Astrocyte (in vitro differentiated cells and primary cell): ENCODE data around the gene NUAK2. TPM values are rescaled to one million over a fixed set of nuclear protein-coding genes. Genes with fewer than 3 reads are reported as not detected.
A peak's percentile ranks its signal among the peaks of the same experiment; 100 is the strongest.

ENCODE experiments used
- DNase-seq: peaks from one replicate; pipeline ENCODE4 v3.0.0-alpha.2; 2010; ENCODE audit warnings: low read depth
- FAIRE-seq: peaks from 2 replicates; lab custom pipeline; 2011; peaks lifted over from hg19 to GRCh38; lab: Jason Lieb, UNC
- H2AFZ ChIP-seq: 2 replicates; pipeline ENCODE4 v1.6.0; 2012; ENCODE audit warnings: low read depth, low read length, inconsistent platforms
- H3K27ac ChIP-seq: 2 replicates; pipeline ENCODE4 v1.5.1; 2011; ENCODE audit warnings: low read depth, low read length, inconsistent platforms
- H3K27me3 ChIP-seq: 2 replicates; pipeline ENCODE4 v1.6.0; 2011; ENCODE audit warnings: low read length, inconsistent platforms; ENCODE audit not compliant: insufficient read depth
- H3K36me3 ChIP-seq: 2 replicates; pipeline ENCODE4 v1.5.1; 2011; ENCODE audit warnings: low read length, inconsistent platforms; ENCODE audit not compliant: insufficient read depth
- H3K4me1 ChIP-seq: 2 replicates; pipeline ENCODE4 v1.5.1; 2011; ENCODE audit warnings: low read length, inconsistent platforms; ENCODE audit not compliant: insufficient read depth
- H3K4me2 ChIP-seq: 2 replicates; pipeline ENCODE4 v1.6.0; 2012; ENCODE audit warnings: low read length, inconsistent platforms
- H3K4me3 ChIP-seq: 2 replicates; pipeline ENCODE4 v1.5.1; 2011; ENCODE audit warnings: low read depth, mild to moderate bottlenecking, low read length, inconsistent platforms; ENCODE audit not compliant: insufficient read depth
- H3K79me2 ChIP-seq: 2 replicates; pipeline ENCODE4 v1.6.0; 2012; ENCODE audit warnings: mild to moderate bottlenecking, low read length, inconsistent platforms; ENCODE audit not compliant: insufficient read depth
- H3K9ac ChIP-seq: 2 replicates; pipeline ENCODE4 v1.6.0; 2012; ENCODE audit warnings: mild to moderate bottlenecking, low read length, inconsistent platforms
- H3K9me3 ChIP-seq: 2 replicates; pipeline ENCODE4 v1.5.1; 2012; ENCODE audit warnings: low read depth, mild to moderate bottlenecking, low read length, inconsistent platforms; ENCODE audit not compliant: insufficient read depth
- H4K20me1 ChIP-seq: 2 replicates; pipeline ENCODE4 v1.6.0; 2012; ENCODE audit warnings: low read length, inconsistent platforms; ENCODE audit not compliant: insufficient read depth
- H3K27ac Mint-ChIP-seq: one replicate; pipeline ENCODE4 v1.8.0; 2021; ENCODE audit warnings: mild to moderate bottlenecking, mixed read lengths; ENCODE audit not compliant: unreplicated experiment
- H3K27me3 Mint-ChIP-seq: one replicate; pipeline ENCODE4 v1.8.0; 2021; ENCODE audit warnings: low read depth, mixed read lengths; ENCODE audit not compliant: unreplicated experiment
- H3K36me3 Mint-ChIP-seq: one replicate; pipeline ENCODE4 v1.8.0; 2021; ENCODE audit warnings: low read depth, mixed read lengths; ENCODE audit not compliant: unreplicated experiment
- H3K4me1 Mint-ChIP-seq: one replicate; pipeline ENCODE4 v1.8.0; 2021; ENCODE audit warnings: low read depth, mixed read lengths; ENCODE audit not compliant: unreplicated experiment
- H3K4me3 Mint-ChIP-seq: one replicate; pipeline ENCODE4 v1.8.0; 2021; ENCODE audit warnings: mild to moderate bottlenecking, moderate library complexity, mixed read lengths; ENCODE audit not compliant: unreplicated experiment
- H3K9me3 Mint-ChIP-seq: one replicate; pipeline ENCODE4 v1.8.0; 2021; ENCODE audit warnings: mild to moderate bottlenecking, mixed read lengths; ENCODE audit not compliant: unreplicated experiment
- CTCF ChIP-seq: IDR thresholded peaks from 2 replicates; pipeline ENCODE4 v1.5.1; 2011; ENCODE audit warnings: low read depth, mild to moderate bottlenecking, inconsistent platforms, low read length, moderate library complexity; ENCODE audit not compliant: insufficient read depth
- EZH2 ChIP-seq: IDR thresholded peaks from 2 replicates; pipeline ENCODE4 v1.6.1; 2012; ENCODE audit warnings: mild to moderate bottlenecking, low read length, inconsistent platforms; ENCODE audit not compliant: insufficient read depth
- total RNA-seq: library from RNA; stranded (reverse); gene quantifications from 2 replicates; pipeline ENCODE4 v1.2.1, GENCODE V29; 2021

NUAK2 gene
- total RNA-seq, 1 donor from 2014 or later = 49.4 TPM

- no peaks in the 10 kb centered on the region for H3K36me3 Mint-ChIP-seq
- Histone ChIP-seq H3K27ac (no peak overlapping the region), H3K4me2 (peak overlapping the region; percentile 81), H3K9me3 (no peaks in the 10 kb centered on the region), H3K36me3 (no peaks in the 10 kb centered on the region), H3K4me3 (no peak overlapping the region), H3K4me1 (peaks cover 19% of the 10 kb centered on the region), H2AFZ (no peak overlapping the region), H3K27me3 (peaks cover 8% of the 10 kb centered on the region), H4K20me1 (no peaks in the 10 kb centered on the region), H3K9ac (no peak overlapping the region), H3K79me2 (no peaks in the 10 kb centered on the region)
- no peak for TF ChIP-seq EZH2
- TF ChIP-seq CTCF = no peak
- peaks cover 5% of the 10 kb centered on the region for H3K4me1 Mint-ChIP-seq
- DNase-seq = no peak
- no peaks in the 10 kb centered on the region for H3K9me3 Mint-ChIP-seq
- no peak for FAIRE-seq
- peaks cover 8% of the 10 kb centered on the region for H3K27me3 Mint-ChIP-seq
- H3K4me3 Mint-ChIP-seq = no peak overlapping the region
- H3K27ac Mint-ChIP-seq = no peak overlapping the region
Measured at GRCh38 chr1:205357567-205357966, 36.0 kb upstream of the NUAK2 start.

GRCh38 chr1:205356440-205357139 lies 35.0 kb upstream of the NUAK2 start, which contains the start of gene KLHDC8A:
TSS of gene KLHDC8A (minus strand) at chr1:205356922. CDS start at chr1:205343604, 13,318 bp downstream.
- Histone ChIP-seq H3K9me3 (no peaks in the 10 kb centered on the region), H4K20me1 (no peaks in the 10 kb centered on the region), H3K27me3 (peaks cover 8% of the 10 kb centered on the region), H2AFZ (peak within 1 kb of the TSS; percentile 64), H3K4me1 (peaks cover 19% of the 10 kb centered on the region), H3K36me3 (no peaks in the 10 kb centered on the region), H3K9ac (no peak within 1 kb of the TSS), H3K4me2 (peak within 1 kb of the TSS; percentile 81), H3K27ac (no peak within 1 kb of the TSS), H3K79me2 (no peaks in the 10 kb centered on the region), H3K4me3 (peak within 1 kb of the TSS; percentile 38)
- TF ChIP-seq EZH2 (no peak), CTCF (no peak)
- no peaks in the 10 kb centered on the region for H3K9me3 Mint-ChIP-seq
- no peaks in the 10 kb centered on the region for H3K36me3 Mint-ChIP-seq
- no peak for FAIRE-seq
- peaks cover 8% of the 10 kb centered on the region for H3K27me3 Mint-ChIP-seq
- peak within 1 kb of the TSS; percentile 54 for H3K4me3 Mint-ChIP-seq
- no peak for DNase-seq
- H3K27ac Mint-ChIP-seq = peak within 1 kb of the TSS; percentile 58
- H3K4me1 Mint-ChIP-seq = peaks cover 7% of the 10 kb centered on the region

DNA sequence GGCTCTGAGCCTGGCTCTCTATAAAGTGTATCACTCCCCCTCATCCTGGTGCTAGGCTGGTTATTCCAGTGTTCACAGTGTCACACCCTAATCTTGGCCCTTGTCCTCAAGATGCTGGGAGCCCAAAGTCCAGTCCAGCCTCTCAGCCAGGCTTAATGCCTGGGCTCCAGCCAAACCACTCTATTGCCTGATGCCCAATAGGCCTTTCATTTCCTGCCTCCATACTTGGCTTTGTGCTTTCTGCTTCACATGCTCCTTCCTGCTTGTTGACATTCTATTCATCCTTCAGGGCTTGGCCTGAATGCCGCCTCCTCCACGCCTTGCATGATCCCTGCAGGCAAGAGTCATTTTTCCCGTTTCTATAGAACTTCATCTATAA lies 33.5 kb upstream of the NUAK2 start:
- H3K4me3 Mint-ChIP-seq = no peak overlapping the region
- Histone ChIP-seq H3K9me3 (no peaks in the 10 kb centered on the region), H3K27me3 (peaks cover 5% of the 10 kb centered on the region), H3K4me2 (peak overlapping the region; percentile 4), H3K4me1 (peaks cover 19% of the 10 kb centered on the region), H3K27ac (no peak overlapping the region), H3K4me3 (no peak overlapping the region), H3K36me3 (no peaks in the 10 kb centered on the region), H3K79me2 (no peaks in the 10 kb centered on the region), H2AFZ (no peak overlapping the region), H4K20me1 (no peaks in the 10 kb centered on the region), H3K9ac (no peak overlapping the region)
- no peak for TF ChIP-seq CTCF
- TF ChIP-seq EZH2 = no peak
- peaks cover 8% of the 10 kb centered on the region for H3K27me3 Mint-ChIP-seq
- no peaks in the 10 kb centered on the region for H3K36me3 Mint-ChIP-seq
- FAIRE-seq = no peak
- no peaks in the 10 kb centered on the region for H3K9me3 Mint-ChIP-seq
- no peak overlapping the region for H3K27ac Mint-ChIP-seq
- no peak for DNase-seq
- H3K4me1 Mint-ChIP-seq = peaks cover 12% of the 10 kb centered on the region
